ENCODE results near the gene KEL. TPM values are rescaled to one million over a fixed set of nuclear protein-coding genes. Genes with fewer than 3 reads are reported as not detected.

The KEL gene
- total and polyA plus RNA-seq, 2 donors (not counting 3 experiments of a cell fraction or from before 2014, with no cell fraction given), result 0.30 to 1.2 TPM

- no peak overlapping the region for H2AFZ ChIP-seq (ENCODE audit: low read depth, low read length)
- FAIRE-seq (no peak), DNase-seq (ENCODE audit: low read depth, low spot score) (no peak)
- H3K9me3 ChIP-seq (replicated peaks; ENCODE audit: control insufficient read depth, insufficient read depth, low read length), result no peaks in the 10 kb centered on the region
- dilution Hi-C loops (cut with MboI; ENCODE audit: extremely low pct_ligation_motif_present, low sequenced_read_pairs), result no loop called here
- H3K27ac ChIP-seq (ENCODE audit: insufficient read depth, low read depth, low read length), result no peak overlapping the region
- H3K79me2 ChIP-seq (ENCODE audit: control insufficient read depth, insufficient read depth, low read length), result no peaks in the 10 kb centered on the region
- no peak for TF ChIP-seq EZH2 (IDR thresholded peaks at IDR 0.05; ENCODE audit: borderline replicate concordance, low read depth, low read length, severe bottlenecking)
- TF ChIP-seq MYC (IDR thresholded peaks at IDR 0.05; ENCODE audit: low read depth, low read length), result no peak
- TF ChIP-seq POLR2AphosphoS5 (IDR thresholded peaks at IDR 0.05; ENCODE audit: insufficient read depth, low read depth, low read length), result no peak
- TF ChIP-seq JUN (IDR thresholded peaks at IDR 0.05; ENCODE audit: borderline replicate concordance, insufficient read depth, insufficient read length, low read depth), result no peak
- no peak for TF ChIP-seq GATA2 (IDR thresholded peaks at IDR 0.05; ENCODE audit: insufficient read depth, insufficient read length, low read depth, low read length)
- TF ChIP-seq FOS (IDR thresholded peaks at IDR 0.05; ENCODE audit: borderline replicate concordance, insufficient read depth, low read length), result no peak
- H3K4me3 ChIP-seq (replicated peaks in 1 of 3; ENCODE audit: insufficient read depth in 1 of 3, low read depth in 1 of 3, low read length in 3 of 3), result no peak overlapping the region
- intact Hi-C loops (cut with micrococcal nuclease), result no loop called here
- BruUV-seq (replicated peaks), result no TSS peak
- no peaks in the 10 kb centered on the region for H3K4me1 ChIP-seq (ENCODE audit: control insufficient read depth, extremely low read depth, insufficient read depth, low read length)
- H3K36me3 ChIP-seq (ENCODE audit: control insufficient read depth in 2 of 2, extremely low read depth in 1 of 2, insufficient read depth in 2 of 2, low read length in 2 of 2), result no peaks in the 10 kb centered on the region
- H3K4me2 ChIP-seq (ENCODE audit: insufficient read depth, low read length), result no peak overlapping the region
- peaks cover 0 to 2% of the 10 kb centered on the region in 2 experiments for H3K27me3 ChIP-seq (ENCODE audit: control insufficient read depth in 2 of 2, insufficient read depth in 2 of 2, low read length in 2 of 2)
- no peak overlapping the region for H3K9ac ChIP-seq (replicated peaks; ENCODE audit: extremely low read depth, insufficient read depth, low read length)
- H3K9me1 ChIP-seq (replicated peaks; ENCODE audit: control insufficient read depth, extremely low read depth, insufficient read depth, low read length), result no peaks in the 10 kb centered on the region
- H4K20me1 ChIP-seq (replicated peaks; ENCODE audit: control insufficient read depth, extremely low read depth, insufficient read depth, low read length), result no peaks in the 10 kb centered on the region
- CTCF ChIA-PET, result no interaction called here
- POLR2A ChIA-PET, result no interaction called here
These were observed 65.3 kb downstream of the KEL start for GRCh38 chr7:142896741-142897379.

- Histone ChIP-seq H3K36me3 (ENCODE audit: control insufficient read depth in 2 of 2, extremely low read depth in 1 of 2, insufficient read depth in 2 of 2, low read length in 2 of 2) (no peaks in the 10 kb centered on the region), H3K4me2 (ENCODE audit: insufficient read depth, low read length) (no peak overlapping the region), H3K27me3 (ENCODE audit: control insufficient read depth in 2 of 2, insufficient read depth in 2 of 2, low read length in 2 of 2) (peaks cover 0 to 2% of the 10 kb centered on the region in 2 experiments), H4K20me1 (replicated peaks; ENCODE audit: control insufficient read depth, extremely low read depth, insufficient read depth, low read length) (no peaks in the 10 kb centered on the region), H3K9ac (replicated peaks; ENCODE audit: extremely low read depth, insufficient read depth, low read length) (no peak overlapping the region), H3K9me1 (replicated peaks; ENCODE audit: control insufficient read depth, extremely low read depth, insufficient read depth, low read length) (no peaks in the 10 kb centered on the region), H3K79me2 (ENCODE audit: control insufficient read depth, insufficient read depth, low read length) (no peaks in the 10 kb centered on the region), H3K9me3 (replicated peaks; ENCODE audit: control insufficient read depth, insufficient read depth, low read length) (no peaks in the 10 kb centered on the region), H3K27ac (ENCODE audit: insufficient read depth, low read depth, low read length) (no peak overlapping the region), H3K4me1 (ENCODE audit: control insufficient read depth, extremely low read depth, insufficient read depth, low read length) (no peaks in the 10 kb centered on the region), H3K4me3 (replicated peaks in 1 of 3; ENCODE audit: insufficient read depth in 1 of 3, low read depth in 1 of 3, low read length in 3 of 3) (no peak overlapping the region), H2AFZ (ENCODE audit: low read depth, low read length) (no peak overlapping the region)
- no peak for DNase-seq (ENCODE audit: low read depth, low spot score)
- dilution Hi-C loops (cut with MboI; ENCODE audit: extremely low pct_ligation_motif_present, low sequenced_read_pairs) (no loop called here), intact Hi-C loops (cut with micrococcal nuclease) (no loop called here)
- TF ChIP-seq FOS (IDR thresholded peaks at IDR 0.05; ENCODE audit: borderline replicate concordance, insufficient read depth, low read length) (no peak), JUN (IDR thresholded peaks at IDR 0.05; ENCODE audit: borderline replicate concordance, insufficient read depth, insufficient read length, low read depth) (no peak), MAX (IDR thresholded peaks at IDR 0.05; ENCODE audit: insufficient read depth, insufficient read length) (no peak), GATA2 (IDR thresholded peaks at IDR 0.05; ENCODE audit: insufficient read depth, insufficient read length, low read depth, low read length) (no peak), CTCF (IDR thresholded peaks at IDR 0.05; ENCODE audit: extremely low read depth in 1 of 2, insufficient read depth in 1 of 2, low read depth in 1 of 2, low read length in 2 of 2) (no peak), EZH2 (IDR thresholded peaks at IDR 0.05; ENCODE audit: borderline replicate concordance, low read depth, low read length, severe bottlenecking) (no peak), POLR2A (IDR thresholded peaks at IDR 0.05; ENCODE audit: low read depth, low read length) (no peak), POLR2AphosphoS5 (IDR thresholded peaks at IDR 0.05; ENCODE audit: insufficient read depth, low read depth, low read length) (no peak), MYC (IDR thresholded peaks at IDR 0.05; ENCODE audit: low read depth, low read length) (no peak)
- no peak for FAIRE-seq
- no TSS peak for BruUV-seq (replicated peaks)
- ChIA-PET CTCF (interaction anchor here (1.3 kb wide), 1 partner anchor 74 kb away, joined by 3 read pairs; no protein-coding TSS in a partner anchor), POLR2A (no interaction called here)
These were observed 66.0 kb downstream of the KEL start for GRCh38 chr7:142896151-142896550.
